GDM1 (cell line): ENCODE data around the gene PIM1.
"Not testable (repeated sequence)": the region's sequence is repeated elsewhere in the genome, so short reads cannot be mapped to it uniquely, and the experiment has no call there.

Experiments
- DNase-seq: peaks from one replicate; lab custom pipeline; 2025; lab: John Stamatoyannopoulos, UW

The PIM1 gene

DNA sequence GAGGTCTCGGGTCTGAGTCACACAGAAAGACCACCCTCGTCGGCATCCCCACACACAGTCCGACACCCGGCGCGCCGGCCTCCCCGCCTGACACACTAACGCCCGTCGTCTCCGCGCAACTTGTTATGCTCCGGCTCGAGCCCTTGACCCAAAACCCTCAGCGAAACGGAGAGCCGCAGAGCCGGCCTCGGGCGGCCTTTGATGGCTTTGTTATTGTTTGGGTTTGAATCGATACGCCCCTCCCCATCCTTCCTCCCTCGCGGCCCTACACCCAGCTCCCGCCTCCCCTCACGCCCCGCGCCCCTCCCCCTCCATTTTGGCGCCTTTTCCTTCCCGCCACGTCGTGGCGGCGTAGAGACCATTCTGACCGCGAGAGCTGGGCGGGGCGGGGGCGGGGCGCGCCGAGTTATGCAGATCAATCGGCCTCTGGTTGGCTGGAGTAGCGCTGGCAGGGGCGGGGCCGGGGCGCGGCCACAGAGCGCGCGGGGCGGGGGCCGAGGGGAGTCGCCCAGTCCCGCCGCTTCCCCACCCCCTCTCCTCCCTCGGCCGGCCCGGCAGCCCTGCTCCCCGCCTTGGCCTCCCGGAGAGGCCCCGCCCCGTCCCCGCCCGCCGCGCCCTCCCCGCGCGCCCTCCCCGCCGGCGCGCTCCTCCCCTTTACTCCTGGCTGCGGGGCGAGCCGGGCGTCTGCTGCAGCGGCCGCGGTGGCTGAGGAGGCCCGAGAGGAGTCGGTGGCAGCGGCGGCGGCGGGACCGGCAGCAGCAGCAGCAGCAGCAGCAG is at the start of gene PIM1:
TSS of gene PIM1 (plus strand) at position 657 of the 777 bp plus-strand sequence. CDS start 424 bp downstream, outside the sequence.
- peak; percentile 97 for DNase-seq

- no peak for DNase-seq
Observed at GRCh38 chr6:37121556-37121955, 48.4 kb upstream of the PIM1 start.

DNA sequence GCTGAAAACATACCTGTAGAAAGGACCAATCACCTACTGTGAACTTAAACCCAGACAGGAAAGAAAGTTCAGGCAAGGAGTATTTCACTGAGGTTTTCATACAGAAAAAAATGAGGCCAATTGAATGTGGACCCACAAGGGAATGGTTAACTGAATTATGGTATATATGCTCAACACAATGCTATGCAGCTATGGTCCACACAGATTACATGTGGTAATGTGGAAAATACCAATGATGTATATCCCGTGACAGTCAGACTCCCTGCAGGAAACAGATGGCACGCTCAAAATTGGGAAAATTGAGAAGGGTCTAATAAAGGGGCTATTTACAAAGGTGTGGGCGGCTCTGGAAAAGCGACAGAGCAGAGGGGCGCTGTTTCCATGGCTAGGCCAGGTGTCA is 47.1 kb upstream of the PIM1 start:
- no peak for DNase-seq

DNA sequence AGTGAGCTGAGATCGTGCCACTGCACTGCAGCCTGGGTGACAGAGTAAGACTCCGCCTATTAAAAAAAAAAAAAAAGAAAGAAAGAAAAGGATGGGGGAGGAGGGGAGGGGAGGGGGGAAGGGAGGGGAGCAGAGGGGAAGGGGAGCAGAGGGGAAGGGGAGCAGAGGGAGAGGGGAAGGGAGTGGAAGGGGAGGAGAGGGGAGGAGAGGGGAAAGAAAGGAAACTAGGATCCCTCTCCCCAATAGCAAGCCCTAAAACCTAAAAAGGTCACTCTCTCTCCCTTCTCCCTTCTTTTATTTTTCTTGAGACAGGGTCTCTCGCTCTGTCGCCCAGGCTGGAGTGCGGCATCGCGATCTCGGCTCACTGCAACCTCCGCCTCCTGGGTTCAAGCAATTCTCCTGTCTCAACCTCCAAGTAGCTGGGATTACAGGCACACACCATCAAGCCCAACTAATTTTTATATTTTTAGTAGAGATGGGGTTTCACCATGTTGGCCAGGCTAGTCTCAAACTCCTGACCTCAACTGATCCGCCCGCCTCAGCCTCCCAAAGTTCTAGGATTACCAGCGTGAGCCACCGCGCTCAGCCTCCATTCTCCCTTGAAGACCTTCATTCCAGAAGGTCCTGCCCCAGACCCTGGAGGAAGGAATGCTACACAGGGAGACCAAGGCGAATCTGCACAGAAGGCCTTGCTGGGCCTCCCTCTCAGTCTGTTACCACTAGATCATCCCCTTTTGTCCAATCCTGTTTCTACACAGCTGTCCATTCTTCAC is 45.8 kb upstream of the PIM1 start:
- DNase-seq: no peak

DNA sequence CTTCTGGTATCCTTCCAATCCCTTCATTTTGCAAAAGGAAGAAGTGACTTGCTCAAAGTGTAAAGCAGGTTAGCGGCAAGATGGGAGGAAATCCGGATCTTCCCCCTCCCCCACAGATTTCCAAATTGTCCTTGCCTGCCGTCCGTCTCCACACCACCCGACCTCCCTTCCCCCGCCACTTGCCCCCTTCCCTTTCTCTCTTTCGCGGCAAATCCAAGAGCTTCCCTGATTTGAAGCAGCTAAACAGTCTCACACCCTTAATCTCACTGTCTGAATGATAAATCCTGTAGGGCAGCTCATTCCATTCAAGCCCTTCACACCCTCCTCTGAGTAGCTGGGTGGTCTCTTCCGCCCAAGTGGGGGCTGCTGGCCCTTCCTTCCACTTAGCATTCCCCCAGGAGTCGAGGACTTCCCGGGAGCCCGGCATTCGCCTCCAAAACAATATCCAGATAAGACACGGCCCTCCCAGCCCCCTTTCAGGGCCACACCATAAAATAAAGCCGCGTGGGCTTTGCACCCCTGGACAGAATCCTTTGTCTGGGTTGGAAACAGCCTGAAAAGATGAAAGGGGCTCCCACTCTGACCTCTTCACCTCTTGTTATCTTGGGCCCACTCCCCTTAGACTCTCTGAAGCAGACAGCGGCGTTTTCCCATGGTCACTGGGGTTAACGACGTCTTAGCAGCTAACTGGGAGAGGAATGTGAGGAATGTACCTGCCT is 44.0 kb upstream of the PIM1 start:
- no peak for DNase-seq

DNA sequence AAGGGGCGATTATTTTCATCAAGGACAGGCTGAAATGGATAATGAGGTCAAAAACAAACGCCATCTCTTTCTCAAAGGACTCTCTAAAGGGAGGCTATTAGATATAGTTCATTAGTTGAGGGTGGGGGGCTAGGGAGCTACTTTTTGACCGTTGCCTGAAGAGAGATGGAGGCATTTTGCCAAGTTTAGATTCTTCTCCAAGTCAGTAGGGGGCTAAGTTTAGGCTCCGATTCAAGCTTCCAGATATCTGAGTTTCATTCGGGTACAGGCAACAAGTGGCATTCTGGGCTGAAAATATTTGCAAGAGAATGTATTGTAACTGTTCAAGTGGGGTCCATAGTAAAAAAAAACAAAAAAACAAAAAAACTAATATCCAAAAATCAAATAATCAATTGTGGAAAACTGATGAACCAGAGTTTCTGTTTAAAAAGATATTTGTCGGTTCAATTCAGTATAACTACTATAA is 43.4 kb upstream of the PIM1 start:
- DNase-seq: no peak

DNA sequence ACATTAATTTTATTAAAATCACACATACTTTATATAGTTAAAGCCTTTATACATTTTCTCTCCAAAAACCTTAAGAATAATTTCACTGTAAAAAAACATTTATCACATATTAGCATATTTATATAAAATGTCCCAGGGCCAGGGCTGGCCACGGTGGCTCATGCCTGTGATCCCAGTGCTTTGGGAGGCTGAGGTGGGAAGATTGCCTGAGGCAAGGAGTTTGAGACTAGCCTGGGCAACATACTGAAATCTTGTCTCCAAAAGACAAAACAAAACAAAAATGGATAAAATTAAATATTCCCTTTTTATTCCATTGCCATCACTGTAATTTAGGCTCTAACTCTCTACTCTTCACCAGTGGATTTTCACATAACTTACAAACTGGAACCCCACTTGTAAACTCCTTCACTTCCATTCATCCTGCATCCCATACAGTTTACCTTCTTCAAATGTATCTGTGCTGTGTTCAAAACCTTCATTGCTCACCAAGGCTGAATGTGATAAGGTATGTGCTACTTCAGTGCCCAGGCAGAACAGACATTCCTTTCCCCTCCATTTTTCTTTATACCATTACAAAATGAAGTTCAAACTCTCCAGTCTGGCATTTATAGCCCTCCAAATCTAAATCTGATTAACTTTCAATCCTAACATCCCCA is 42.9 kb upstream of the PIM1 start:
- no peak for DNase-seq

DNA sequence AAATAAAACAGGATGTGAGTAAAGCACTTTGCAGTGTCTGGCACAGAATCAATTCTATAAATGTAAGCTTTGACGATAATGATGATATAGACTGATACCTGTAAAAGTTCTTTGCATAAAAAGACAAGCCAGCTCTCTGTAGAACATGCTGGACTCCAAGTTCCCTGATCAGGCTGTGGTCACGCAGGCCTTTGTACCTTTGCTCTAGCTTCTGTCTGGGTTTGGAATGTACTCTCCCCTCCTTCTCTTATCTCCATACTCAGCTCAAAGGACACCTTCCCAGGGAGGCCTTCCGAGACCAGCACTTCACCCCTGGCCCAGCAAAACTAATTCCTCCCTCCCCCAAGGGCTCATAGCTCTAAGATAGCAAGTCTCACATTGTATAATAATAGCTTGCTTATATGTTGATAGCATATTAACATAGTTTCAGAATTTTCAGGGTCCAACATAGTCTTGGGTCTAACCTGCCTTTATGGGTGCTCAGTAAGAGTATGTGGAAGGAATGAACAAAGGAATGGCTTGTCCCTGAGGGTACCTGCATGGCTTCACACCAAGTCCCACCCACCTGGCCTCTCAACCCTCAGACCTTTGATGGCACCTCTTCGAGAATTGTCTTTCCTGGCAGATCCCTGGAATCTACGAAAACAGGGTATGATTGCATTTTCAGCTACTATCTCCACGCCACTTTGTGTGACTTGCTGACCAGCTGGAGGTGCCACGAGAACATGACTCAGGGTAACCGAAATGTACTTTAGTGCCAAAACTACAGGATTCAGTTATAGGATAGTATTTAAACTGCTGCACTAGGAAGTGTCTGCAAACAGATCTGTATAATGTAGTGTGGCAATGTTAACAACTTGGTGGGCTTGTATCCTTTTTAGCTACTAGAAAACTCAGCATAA is 41.7 kb upstream of the PIM1 start:
- DNase-seq: no peak

- DNase-seq: not testable (repeated sequence)
Observed at GRCh38 chr6:37128863-37129443, 41.0 kb upstream of the PIM1 start.

DNA sequence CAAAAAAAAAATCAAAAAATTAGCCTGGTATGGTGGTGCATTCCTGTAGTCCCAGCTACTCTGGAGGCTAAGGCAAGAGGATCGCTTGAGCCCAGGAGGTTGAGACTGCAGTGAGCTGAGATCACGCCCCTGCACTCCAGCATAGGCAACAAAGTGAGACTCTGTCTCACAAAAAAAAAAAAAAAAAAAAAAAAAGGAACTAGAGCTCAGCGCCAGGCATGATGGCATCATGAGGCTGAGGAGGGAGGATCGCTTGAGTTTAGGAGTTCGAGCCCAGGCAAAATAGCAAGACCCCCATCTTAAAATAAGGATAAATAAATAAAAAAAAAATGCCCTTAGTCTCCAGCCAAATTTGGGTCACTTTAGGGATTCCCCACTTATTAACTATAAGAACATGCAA is 40.4 kb upstream of the PIM1 start:
- DNase-seq: no peak

DNA sequence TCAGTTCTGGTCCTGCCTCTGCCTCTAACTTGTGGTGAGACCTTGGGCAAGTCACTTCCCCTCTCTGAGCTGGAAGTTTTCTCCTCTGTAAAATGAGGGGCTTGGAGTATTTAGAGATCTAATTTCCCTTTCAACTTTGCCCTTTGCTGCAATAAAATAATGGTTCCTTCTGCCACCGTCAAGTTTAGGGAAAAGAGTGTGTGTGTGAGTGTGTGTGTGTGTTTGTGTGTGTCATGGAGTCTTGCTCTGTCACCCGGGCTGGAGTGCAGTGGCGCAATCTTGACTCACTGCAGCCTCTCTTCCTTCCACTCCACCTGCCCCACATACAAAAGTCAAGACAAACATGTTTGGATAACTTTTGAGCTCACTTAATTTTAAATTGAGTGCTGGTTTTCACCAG is 39.2 kb upstream of the PIM1 start:
- no peak for DNase-seq

DNA sequence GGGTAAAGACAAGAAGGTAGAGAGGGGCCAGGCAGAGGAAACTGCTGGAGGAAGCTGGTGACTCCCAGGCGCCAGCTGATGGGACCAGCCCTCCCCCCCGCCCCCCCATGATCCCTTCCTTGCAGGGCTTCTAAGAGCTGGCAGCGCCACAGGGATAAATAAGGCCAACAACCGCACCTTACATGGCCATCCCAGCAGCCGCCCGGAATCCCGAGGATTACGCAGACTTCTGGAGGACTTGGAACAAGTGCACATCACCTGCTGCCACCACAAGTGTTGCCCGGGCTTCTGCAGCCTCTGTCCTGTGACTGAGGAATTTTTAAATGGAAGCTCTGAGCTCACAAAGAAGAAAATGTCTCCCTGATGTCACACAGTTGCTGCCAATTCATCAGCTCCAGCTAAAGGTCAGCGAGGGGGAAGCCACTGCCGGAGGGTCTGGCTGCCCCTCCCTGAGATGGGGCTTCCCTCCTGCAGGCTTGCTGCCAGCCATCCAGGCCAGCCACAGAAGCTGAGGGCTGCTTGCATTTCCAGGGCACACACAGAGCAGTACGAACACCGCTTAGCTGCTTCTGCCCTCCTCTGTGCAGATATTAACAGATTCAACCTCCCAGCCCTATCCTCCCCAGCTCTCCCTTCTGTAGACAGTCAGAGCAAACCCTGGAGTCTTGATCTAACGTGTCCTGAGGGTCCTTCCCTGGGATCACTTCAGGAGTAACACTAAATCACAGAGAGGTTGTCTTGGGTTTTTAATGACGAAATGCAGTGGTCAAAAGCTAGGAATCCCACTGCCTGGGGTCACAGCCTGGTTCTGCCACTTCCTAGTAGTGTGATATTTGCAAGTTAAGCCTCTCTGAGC is 38.6 kb upstream of the PIM1 start:
- no peak for DNase-seq

- DNase-seq: no peak
Observed at GRCh38 chr6:37131960-37132253, 38.0 kb upstream of the PIM1 start.

GRCh38 chr6:37134036-37134395 is 35.9 kb upstream of the PIM1 start:
- DNase-seq: no peak

GRCh38 chr6:37134396-37135191 is 35.4 kb upstream of the PIM1 start:
- no peak for DNase-seq

DNA sequence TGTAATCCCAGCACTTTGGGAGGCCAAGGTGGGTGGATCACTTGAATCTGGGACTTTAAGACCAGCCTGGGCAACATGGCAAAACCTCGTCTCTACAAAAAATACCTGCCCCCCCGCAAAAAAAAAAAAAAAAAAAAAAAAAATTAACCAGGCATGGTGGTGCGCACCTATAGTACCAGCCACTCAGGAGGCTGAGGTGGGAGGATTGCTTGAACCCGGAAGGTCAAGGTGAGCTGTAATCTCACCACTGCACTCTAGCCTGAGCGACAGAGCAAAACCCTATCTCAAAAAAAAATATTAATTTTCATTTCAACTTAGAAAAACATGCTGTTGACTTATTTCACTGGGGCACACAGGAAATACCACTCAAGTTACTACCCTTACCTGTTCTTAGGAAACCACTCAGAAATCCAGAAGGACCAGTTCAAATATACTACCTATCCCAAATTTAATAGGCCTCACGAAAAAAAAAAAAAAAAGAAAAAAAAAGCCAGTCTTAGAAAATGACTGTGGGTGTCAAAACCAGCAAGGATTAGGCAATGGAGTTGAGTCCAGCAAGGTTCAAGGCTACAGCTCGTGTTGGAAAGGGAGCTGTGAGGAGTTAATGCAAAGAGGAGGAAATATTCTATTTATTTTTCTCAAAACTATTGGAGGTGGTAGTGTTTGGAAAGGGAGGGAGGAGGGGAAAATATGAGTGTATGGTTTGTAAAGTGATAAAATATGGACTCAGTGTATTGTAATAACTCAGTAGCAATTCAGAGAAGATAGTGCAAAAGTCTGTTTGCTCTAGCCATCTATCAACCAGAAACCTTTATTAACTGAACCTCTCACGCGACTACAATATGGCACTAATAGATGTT is 33.9 kb upstream of the PIM1 start:
- DNase-seq: no peak

DNA sequence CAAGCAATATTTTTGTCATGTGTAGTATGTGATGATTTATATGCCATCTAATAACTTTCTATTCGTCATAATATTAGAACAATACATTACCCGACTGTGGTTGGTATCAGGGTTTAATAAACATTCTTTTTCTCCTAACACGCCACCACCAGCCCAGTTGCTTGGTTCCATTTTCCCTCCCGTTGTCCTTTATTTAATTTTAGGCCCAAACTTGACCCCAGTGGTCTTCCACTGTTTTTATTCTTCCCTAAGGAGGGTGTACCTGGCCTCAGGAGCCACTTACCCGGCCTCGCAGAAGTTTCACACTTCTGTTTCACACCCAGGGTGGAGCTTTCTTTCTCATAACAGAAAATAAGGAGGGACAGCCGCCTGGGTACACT is 33.1 kb upstream of the PIM1 start:
- DNase-seq: no peak
